Panc1 (cell line): ENCODE measurements around the gene NFKB2.

Experiments used
- CTCF ChIP-seq: fragments of 450-650 bp; IDR thresholded peaks from 2 replicates; pipeline ENCODE4 v1.5.1; 2017; ENCODE audit warnings: mild to moderate bottlenecking
- POLR2AphosphoS5 ChIP-seq: IDR thresholded peaks from 2 replicates; pipeline ENCODE4 v1.6.1; 2012; ENCODE audit warnings: mild to moderate bottlenecking, low read depth, low read length, moderate library complexity
- SIN3A ChIP-seq: IDR thresholded peaks from 2 replicates; pipeline ENCODE4 v1.6.1; 2012; ENCODE audit warnings: low read depth, mild to moderate bottlenecking, low read length, moderate library complexity, borderline replicate concordance; ENCODE audit not compliant: insufficient read depth
- TCF7L2 ChIP-seq: IDR thresholded peaks from 2 replicates; pipeline ENCODE4 v1.6.1; 2011; ENCODE audit warnings: mild to moderate bottlenecking, low read depth, low read length, inconsistent platforms

GRCh38 chr10:102438374-102438773 lies 42.9 kb downstream of the NFKB2 start:
- TF ChIP-seq CTCF (no peak), TCF7L2 (no peak), POLR2AphosphoS5 (no peak), SIN3A (no peak)
